OCI-LY3 (cell line): ENCODE data around the gene INPP5J.

Experiments used
- H2AFZ ChIP-seq: fragments of 200-600, 300-600 bp; shearing (Covaris generic); 2 replicates; pipeline ENCODE4 v1.6.0; 2014; ENCODE audit warnings: antibody characterized with exemption, low read depth, low read length
- H3K27ac ChIP-seq: fragments of 200-600, 300-600 bp; sonication (generic); 2 replicates; pipeline ENCODE4 v1.5.1; 2014; ENCODE audit warnings: mild to moderate bottlenecking, low read length, moderate library complexity, mixed read lengths
- H3K27me3 ChIP-seq: fragments of 200-600, 300-600 bp; sonication (generic); 2 replicates; pipeline ENCODE4 v1.6.1; 2014; ENCODE audit warnings: low read depth, low read length, mixed read lengths
- H3K36me3 ChIP-seq: fragments of 200-600, 300-600 bp; sonication (generic); replicated peaks from 2 replicates; pipeline ENCODE3; 2014; ENCODE audit warnings: low read depth, low read length, mixed read lengths
- H3K4me1 ChIP-seq: fragments of 300-600, 200-600 bp; sonication (generic); 2 replicates; pipeline ENCODE4 v1.6.1; 2014; ENCODE audit warnings: low read length, mixed read lengths
- H3K4me2 ChIP-seq: fragments of 200-600, 300-600 bp; sonication (generic); 2 replicates; pipeline ENCODE4 v1.6.1; 2014; ENCODE audit warnings: low read length, mixed read lengths
- H3K4me3 ChIP-seq: fragments of 300-600, 200-600 bp; sonication (generic); 2 replicates; pipeline ENCODE4 v1.5.1; 2014; ENCODE audit warnings: antibody characterized with exemption, mild to moderate bottlenecking, low read length, moderate library complexity
- H3K79me2 ChIP-seq: fragments of 300-600, 200-600 bp; shearing (Covaris generic); 2 replicates; pipeline ENCODE4 v1.6.1; 2014; ENCODE audit warnings: mild to moderate bottlenecking, low read length, mixed read lengths
- H3K9ac ChIP-seq: fragments of 300-600, 200-600 bp; shearing (Covaris generic); 2 replicates; pipeline ENCODE4 v1.6.0; 2014; ENCODE audit warnings: mild to moderate bottlenecking, low read length, moderate library complexity
- H3K9me3 ChIP-seq: fragments of 200-600, 300-600 bp; shearing (Covaris generic); 2 replicates; pipeline ENCODE4 v1.6.1; 2014; ENCODE audit warnings: low read length, mixed read lengths; ENCODE audit not compliant: insufficient read depth
- H4K20me1 ChIP-seq: fragments of 200-600, 300-600 bp; sonication (generic); 2 replicates; pipeline ENCODE4 v1.6.1; 2016; ENCODE audit warnings: low read length, mixed read lengths; ENCODE audit not compliant: insufficient read depth
- CTCF ChIP-seq: fragments of 200-600, 300-600 bp; sonication (generic); IDR thresholded peaks from 2 replicates; pipeline ENCODE4 v1.5.1; 2014; ENCODE audit warnings: antibody characterized with exemption, low read length, low read depth
- EZH2phosphoT487 ChIP-seq: fragments of 200-600 bp; shearing (Covaris generic); IDR thresholded peaks from 2 replicates; pipeline ENCODE4 v1.6.1; 2018; ENCODE audit warnings: antibody characterized with exemption, mixed run types, low read depth

The INPP5J gene

GRCh38 chr22:31080848-31081649, 41.7 kb upstream of the INPP5J start, which contains the start of gene SMTN:
Gene SMTN (plus strand): TSS chr22:31081318. CDS start chr22:31083259, 1,941 bp downstream.
- Histone ChIP-seq H3K4me3 (peak within 1 kb of the TSS; percentile 86), H3K27ac (peak within 1 kb of the TSS; percentile 33), H3K4me2 (peak within 1 kb of the TSS; percentile 93), H2AFZ (peak within 1 kb of the TSS; percentile 68; the same call in 1 of the 2 replicates), H3K9ac (peak within 1 kb of the TSS; percentile 76), H3K27me3 (no peaks in the 10 kb centered on the region), H3K9me3 (no peaks in the 10 kb centered on the region), H3K4me1 (peaks cover 35% of the 10 kb centered on the region), H3K36me3 (no peaks in the 10 kb centered on the region), H3K79me2 (peaks cover 20% of the 10 kb centered on the region), H4K20me1 (no peaks in the 10 kb centered on the region)
- TF ChIP-seq EZH2phosphoT487 (no peak), CTCF (0 out of 2 replicates have a peak, but pooled peaks have one; percentile 20)

- no peak overlapping the region for H3K27ac ChIP-seq
- H4K20me1 ChIP-seq = no peaks in the 10 kb centered on the region
- H3K27me3 ChIP-seq = no peaks in the 10 kb centered on the region
- no peaks in the 10 kb centered on the region for H3K36me3 ChIP-seq
- H3K4me2 ChIP-seq = peak overlapping the region; percentile 93
- H3K4me3 ChIP-seq = peak overlapping the region; percentile 86
- peak overlapping the region; percentile 76 for H3K9ac ChIP-seq
- H2AFZ ChIP-seq = no peak overlapping the region
- no peak for TF ChIP-seq CTCF
- peaks cover 35% of the 10 kb centered on the region for H3K4me1 ChIP-seq
- no peaks in the 10 kb centered on the region for H3K9me3 ChIP-seq
- peaks cover 20% of the 10 kb centered on the region for H3K79me2 ChIP-seq
These were observed 40.7 kb upstream of the INPP5J start for GRCh38 chr22:31081963-31082605.

- Histone ChIP-seq H3K27ac (peak overlapping the region; percentile 93), H4K20me1 (no peaks in the 10 kb centered on the region), H3K4me1 (peaks cover 35% of the 10 kb centered on the region), H2AFZ (no peak overlapping the region), H3K79me2 (peaks cover 20% of the 10 kb centered on the region), H3K9me3 (no peaks in the 10 kb centered on the region), H3K36me3 (no peaks in the 10 kb centered on the region), H3K4me3 (peak overlapping the region; percentile 95), H3K27me3 (no peaks in the 10 kb centered on the region), H3K9ac (peak overlapping the region; percentile 99; the same call in 1 of the 2 replicates), H3K4me2 (peak overlapping the region; percentile 93)
- TF ChIP-seq EZH2phosphoT487 (no peak), CTCF (peak; percentile 54)
These were observed 40.0 kb upstream of the INPP5J start for GRCh38 chr22:31082606-31083376.

GRCh38 chr22:31083377-31083768, 39.4 kb upstream of the INPP5J start:
- Histone ChIP-seq H3K79me2 (peaks cover 20% of the 10 kb centered on the region), H3K4me1 (peaks cover 35% of the 10 kb centered on the region), H3K9ac (peak overlapping the region; percentile 99), H3K27me3 (no peaks in the 10 kb centered on the region), H3K36me3 (no peaks in the 10 kb centered on the region), H3K4me2 (peak overlapping the region; percentile 93), H2AFZ (no peak overlapping the region), H4K20me1 (no peaks in the 10 kb centered on the region), H3K9me3 (no peaks in the 10 kb centered on the region), H3K27ac (peak overlapping the region; percentile 93), H3K4me3 (peak overlapping the region; percentile 95)
- TF ChIP-seq CTCF = no peak
- no peak for TF ChIP-seq EZH2phosphoT487
